Peyer's patch (tissue), 4 donors: ENCODE data around the gene ATP2B3. TPM values are rescaled to one million over a fixed set of nuclear protein-coding genes. Genes with fewer than 3 reads are reported as not detected.
A peak's percentile ranks its signal among the peaks of the same experiment; 100 is the strongest.

Experiments used
- DNase-seq, 3 donors: peaks; one replicate each; pipeline ENCODE4 v3.0.0-alpha.2; 2017 to 2019
- H3K27ac ChIP-seq, 4 donors: fragments of 200-600 bp; sonication (generic); one replicate each; pipeline ENCODE4 v1.5.1; 2016 to 2019
- H3K27me3 ChIP-seq, 2 donors: fragments of 200-600 bp; sonication (generic); one replicate each; pipeline ENCODE4 v1.5.1; 2019
- H3K36me3 ChIP-seq, 3 donors: fragments of 200-600 bp; sonication (generic); one replicate each; pipeline ENCODE4 v1.5.1; 2016 to 2019
- H3K4me1 ChIP-seq, 4 donors: fragments of 200-600 bp; sonication (generic); one replicate each; pipeline ENCODE4 v1.5.1; 2016 to 2019
- H3K4me3 ChIP-seq, 4 donors: fragments of 200-600 bp; sonication (generic); 1 replicate in 3 of 4; 2 replicates in 1 of 4; pipeline ENCODE4 v1.5.1; 2016 to 2019; ENCODE audit warnings: mild to moderate bottlenecking in 1 of 4
- H3K9me3 ChIP-seq, 4 donors: fragments of 200-600 bp; sonication (generic); one replicate each; pipeline ENCODE4 v1.5.1; 2016 to 2019; ENCODE audit warnings: mild to moderate bottlenecking in 1 of 4
- CTCF ChIP-seq, 6 experiments: fragments of 450-650 bp in 4 of 6; fragments of 200-600 bp in 2 of 6; sonication (generic) in 1 of 6; IDR thresholded peaks; one replicate each; pipeline ENCODE4 v1.5.1; 2017 to 2019; ENCODE audit warnings: antibody characterized with exemption in 6 of 6, mild to moderate bottlenecking in 3 of 6, moderate library complexity in 1 of 6
- POLR2A ChIP-seq, 2 donors: fragments of 450-650 bp; IDR thresholded peaks; one replicate each; pipeline ENCODE4 v1.5.1; 2017; ENCODE audit warnings: antibody characterized with exemption in 2 of 2, mild to moderate bottlenecking in 2 of 2, moderate library complexity in 2 of 2
- total RNA-seq, 4 donors: library from RNA; depleted of rRNA; stranded (reverse); fragments of >200 nt; gene quantifications; one replicate each; pipeline ENCODE4 v1.1.0, GENCODE V29; 2016

The ATP2B3 gene
- total RNA-seq, 4 donors from 2014 or later: not detected

DNA sequence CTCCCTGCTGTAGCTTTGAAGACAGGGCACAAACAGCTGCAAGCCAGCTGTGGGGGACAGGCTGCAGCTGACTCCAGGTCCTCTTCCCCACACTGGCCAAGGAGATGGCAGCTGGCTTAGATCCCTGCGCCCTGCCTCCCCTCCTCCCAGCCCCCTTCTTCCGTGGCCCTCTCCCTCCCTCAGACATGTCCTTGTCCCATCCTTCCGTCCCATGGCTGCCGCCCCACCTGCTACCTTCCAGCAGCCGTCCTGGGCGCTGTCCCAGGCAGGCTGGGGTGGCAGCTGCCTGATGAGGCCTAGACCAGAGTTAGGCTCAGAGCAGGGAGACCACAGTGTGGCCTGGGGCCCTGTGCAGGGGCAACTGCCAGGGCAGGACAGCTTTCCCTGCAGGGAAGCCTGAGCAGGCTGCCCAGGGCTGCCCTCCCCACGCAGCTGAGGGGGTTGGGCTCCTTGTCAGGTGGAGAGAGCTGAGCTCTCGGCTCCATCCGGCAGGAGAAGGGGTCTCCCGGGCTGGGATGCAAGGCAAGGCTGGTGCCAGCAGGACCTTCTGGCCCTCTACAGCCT lies 26.0 kb upstream of the ATP2B3 start:
- no peak for TF ChIP-seq CTCF (IDR thresholded peaks at IDR 0.05)
- no peak for TF ChIP-seq POLR2A (IDR thresholded peaks at IDR 0.05)
- no peaks in the 10 kb centered on the region for H3K36me3 ChIP-seq
- no peaks in the 10 kb centered on the region for H3K4me1 ChIP-seq
- no peak overlapping the region for H3K27ac ChIP-seq
- H3K4me3 ChIP-seq: no peak overlapping the region
- H3K27me3 ChIP-seq: no peaks in the 10 kb centered on the region
- DNase-seq: no peak
- H3K9me3 ChIP-seq: no peaks in the 10 kb centered on the region

DNA sequence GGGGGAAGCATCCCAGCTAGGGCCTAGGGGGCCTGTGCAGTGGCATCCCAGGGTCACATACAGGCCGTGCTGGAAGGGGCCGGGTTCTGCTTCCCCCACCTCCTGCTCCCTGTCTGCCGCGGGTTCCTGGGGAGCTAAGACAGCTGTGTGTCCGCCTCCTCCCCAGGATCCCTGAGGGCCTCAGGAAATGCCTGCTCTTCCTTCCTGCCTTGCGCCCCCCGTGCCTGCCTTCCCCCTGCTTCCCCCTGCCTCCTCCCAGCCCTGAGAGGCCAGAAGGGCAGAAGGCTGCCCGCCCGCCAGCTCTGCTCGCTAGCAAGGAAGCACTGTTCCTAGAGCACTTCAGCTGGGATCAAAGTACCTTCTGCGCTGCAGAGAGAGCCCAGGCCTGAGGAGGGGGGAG lies 25.5 kb upstream of the ATP2B3 start:
- Histone ChIP-seq H3K4me1 (no peaks in the 10 kb centered on the region), H3K27ac (no peak overlapping the region), H3K36me3 (no peaks in the 10 kb centered on the region), H3K4me3 (no peak overlapping the region), H3K9me3 (no peaks in the 10 kb centered on the region), H3K27me3 (no peaks in the 10 kb centered on the region)
- TF ChIP-seq POLR2A (IDR thresholded peaks at IDR 0.05) (no peak), CTCF (IDR thresholded peaks at IDR 0.05) (no peak)
- DNase-seq: no peak

- Histone ChIP-seq H3K27ac (no peak overlapping the region), H3K9me3 (no peaks in the 10 kb centered on the region), H3K36me3 (no peaks in the 10 kb centered on the region), H3K4me3 (no peak overlapping the region), H3K4me1 (no peaks in the 10 kb centered on the region), H3K27me3 (no peaks in the 10 kb centered on the region)
- TF ChIP-seq POLR2A (IDR thresholded peaks at IDR 0.05) (no peak), CTCF (IDR thresholded peaks at IDR 0.05) (no peak)
- DNase-seq: no peak
These were observed 24.9 kb upstream of the ATP2B3 start for GRCh38 chrX:153492543-153492942.

DNA sequence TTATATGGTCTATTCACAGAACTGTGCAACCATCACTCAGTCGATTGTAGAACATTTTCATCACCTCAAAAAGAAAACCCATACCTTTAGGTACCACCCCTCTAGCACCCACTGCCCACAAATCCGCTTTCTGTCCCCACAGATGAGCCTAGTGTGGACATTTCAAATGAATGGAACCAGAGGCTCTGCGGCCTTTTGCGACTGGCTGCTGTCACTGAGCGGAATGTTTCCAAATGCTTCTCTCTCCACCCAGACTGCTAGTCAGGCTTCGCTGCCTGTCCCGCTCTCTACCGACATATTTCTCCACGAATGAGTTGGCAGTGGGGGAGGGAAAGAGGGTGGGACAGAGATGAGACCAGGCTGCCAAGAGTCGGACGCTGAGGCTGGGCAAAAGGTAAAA lies 24.4 kb upstream of the ATP2B3 start:
- Histone ChIP-seq H3K27me3 (no peaks in the 10 kb centered on the region), H3K4me3 (no peak overlapping the region), H3K9me3 (no peaks in the 10 kb centered on the region), H3K27ac (no peak overlapping the region), H3K4me1 (no peaks in the 10 kb centered on the region), H3K36me3 (no peaks in the 10 kb centered on the region)
- no peak for DNase-seq
- TF ChIP-seq POLR2A (IDR thresholded peaks at IDR 0.05) (no peak), CTCF (IDR thresholded peaks at IDR 0.05) (no peak)

GRCh38 chrX:153494061-153494460 lies 23.4 kb upstream of the ATP2B3 start:
- H3K4me1 ChIP-seq: no peaks in the 10 kb centered on the region
- no peaks in the 10 kb centered on the region for H3K36me3 ChIP-seq
- no peaks in the 10 kb centered on the region for H3K9me3 ChIP-seq
- peak overlapping the region in 1 of 4 donors; percentile 5 for H3K27ac ChIP-seq
- no peak for TF ChIP-seq CTCF (IDR thresholded peaks at IDR 0.05)
- no peak for TF ChIP-seq POLR2A (IDR thresholded peaks at IDR 0.05)
- DNase-seq: no peak
- H3K27me3 ChIP-seq: no peaks in the 10 kb centered on the region
- H3K4me3 ChIP-seq: no peak overlapping the region
